Measurements from ENCODE around the gene PDRG1. TPM values are rescaled to one million over a fixed set of nuclear protein-coding genes. Genes with fewer than 3 reads are reported as not detected.
"Not testable (repeated sequence)": the region's sequence is repeated elsewhere in the genome, so short reads cannot be mapped to it uniquely, and the experiment has no call there.

PDRG1 gene
- total and polyA plus RNA-seq, 7 experiments from 2014 or later, result 7.5 to 25.0 (median 13.6) TPM

DNA sequence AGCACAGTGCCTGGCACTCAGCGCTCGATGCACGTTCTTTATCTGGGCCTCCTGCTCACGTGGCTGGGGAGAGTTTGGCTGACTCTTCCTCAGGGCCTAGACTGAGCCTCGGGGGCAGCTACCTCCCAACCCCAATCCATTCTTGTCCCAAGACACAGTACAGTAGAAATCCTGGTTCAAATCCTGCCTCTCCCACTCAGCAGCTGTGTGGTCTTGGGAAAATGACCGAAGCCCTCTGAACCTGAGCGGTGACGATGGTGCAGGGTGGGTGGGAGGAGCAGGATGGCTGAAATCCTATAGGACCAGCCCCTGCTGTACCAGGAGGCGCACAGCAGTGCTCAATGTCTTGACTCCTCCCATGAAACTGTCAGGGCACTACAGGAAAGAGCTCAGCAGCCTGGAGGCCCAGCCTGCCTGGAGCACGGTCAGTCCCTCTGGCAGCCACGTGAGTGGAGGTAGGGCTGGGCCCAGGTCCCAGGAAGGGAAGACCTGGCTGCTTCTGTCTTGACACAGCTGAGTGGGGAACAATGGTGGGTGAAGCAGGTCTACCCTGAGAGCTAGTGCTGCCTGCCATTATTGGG lies 31.5 kb downstream of the PDRG1 start:
- intact Hi-C loops (cut with micrococcal nuclease), result no loop called here
- no peaks in the 10 kb centered on the region for H3K9me3 ChIP-seq (ENCODE audit: control insufficient read depth in 2 of 3, low read length in 3 of 3)
- Mint-ChIP-seq H3K36me3 (no peaks in the 10 kb centered on the region), H3K4me1 (no peaks in the 10 kb centered on the region), H3K9me3 (peaks cover 0 to 3% (median 0%) of the 10 kb centered on the region in 11 donors), H3K4me3 (no peak overlapping the region), H3K27ac (no peak overlapping the region), H3K27me3 (peaks cover 13 to 40% (median 25%) of the 10 kb centered on the region in 5 donors)
- POLR2A ChIA-PET, result no interaction called here
- no peak for DNase-seq
- no peak overlapping the region for H3K4me3 ChIP-seq (ENCODE audit: low read length)
- no peaks in the 10 kb centered on the region for H3K36me3 ChIP-seq (ENCODE audit: control insufficient read depth in 2 of 3, insufficient read depth in 3 of 3, low read length in 3 of 3)
- no peaks in the 10 kb centered on the region for H3K4me1 ChIP-seq (ENCODE audit: control insufficient read depth in 2 of 2, insufficient read depth in 2 of 2, low read length in 2 of 2)
- ATAC-seq, result no peak
- no peaks in the 10 kb centered on the region for H3K27me3 ChIP-seq (ENCODE audit: control insufficient read depth in 2 of 2, insufficient read depth in 2 of 2, low read length in 2 of 2)
- CTCF ChIA-PET, result interaction anchor here (0.9 kb wide), 1 partner anchor 11 kb away, joined by 4 read pairs; no protein-coding TSS in a partner anchor
- no peak overlapping the region for H3K27ac ChIP-seq (ENCODE audit: low read depth, low read length)

DNA sequence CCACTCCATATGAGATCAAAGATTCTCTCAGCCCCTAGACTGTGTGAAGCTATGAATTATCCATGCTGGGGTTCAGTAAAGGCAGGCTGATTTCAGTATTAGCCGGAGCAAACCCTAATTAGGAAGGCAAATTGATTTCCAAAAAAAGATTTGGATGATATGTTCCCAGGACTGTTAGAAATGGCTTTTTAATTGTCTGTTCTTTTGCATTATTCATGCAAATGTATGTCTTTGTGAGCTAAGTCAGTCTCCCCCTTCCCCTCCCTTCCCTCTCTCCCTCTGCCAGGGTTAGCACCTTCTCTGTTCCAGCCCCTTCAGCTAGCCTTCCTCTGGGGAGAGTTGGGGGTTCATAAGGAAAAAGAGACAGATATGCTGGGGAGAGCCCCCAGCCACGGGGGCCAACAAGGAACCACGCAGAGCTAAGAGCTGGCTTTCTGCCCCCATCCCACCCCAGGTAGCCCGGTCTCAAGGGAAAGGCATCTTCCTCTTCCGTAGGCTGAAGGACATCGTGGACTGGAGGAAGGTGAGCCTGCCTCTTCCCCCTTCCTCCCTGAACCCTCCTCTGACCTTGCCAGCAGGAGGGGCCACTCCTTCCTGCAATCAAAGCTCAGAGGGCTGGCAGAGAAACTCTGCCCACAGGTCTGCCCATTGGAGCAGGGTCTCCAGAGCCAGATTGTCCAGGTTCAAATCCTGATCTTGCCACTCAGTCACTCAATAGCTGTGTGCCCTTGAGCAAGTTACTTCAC lies 32.3 kb downstream of the PDRG1 start:
- H3K4me1 ChIP-seq (ENCODE audit: control insufficient read depth in 2 of 2, insufficient read depth in 2 of 2, low read length in 2 of 2), result no peaks in the 10 kb centered on the region
- H3K27me3 ChIP-seq (ENCODE audit: control insufficient read depth in 2 of 2, insufficient read depth in 2 of 2, low read length in 2 of 2), result no peaks in the 10 kb centered on the region
- ChIA-PET POLR2A (no interaction called here), CTCF (interaction anchor here (0.9 kb wide), 1 partner anchor 11 kb away, joined by 4 read pairs; no protein-coding TSS in a partner anchor)
- intact Hi-C loops (cut with micrococcal nuclease), result no loop called here
- H3K36me3 ChIP-seq (ENCODE audit: control insufficient read depth in 2 of 3, insufficient read depth in 3 of 3, low read length in 3 of 3), result no peaks in the 10 kb centered on the region
- no peak overlapping the region for H3K27ac ChIP-seq (ENCODE audit: low read depth, low read length)
- peaks cover 0 to 3% (median 0%) of the 10 kb centered on the region in 11 donors for H3K9me3 Mint-ChIP-seq
- H3K36me3 Mint-ChIP-seq, result no peaks in the 10 kb centered on the region
- ATAC-seq (no peak), DNase-seq (no peak)
- no peaks in the 10 kb centered on the region for H3K9me3 ChIP-seq (ENCODE audit: control insufficient read depth in 2 of 3, low read length in 3 of 3)
- no peak overlapping the region for H3K27ac Mint-ChIP-seq
- no peak overlapping the region for H3K4me3 ChIP-seq (ENCODE audit: low read length)
- H3K27me3 Mint-ChIP-seq, result peaks cover 13 to 32% (median 23%) of the 10 kb centered on the region in 5 donors
- no peak overlapping the region for H3K4me3 Mint-ChIP-seq
- H3K4me1 Mint-ChIP-seq, result no peaks in the 10 kb centered on the region

DNA sequence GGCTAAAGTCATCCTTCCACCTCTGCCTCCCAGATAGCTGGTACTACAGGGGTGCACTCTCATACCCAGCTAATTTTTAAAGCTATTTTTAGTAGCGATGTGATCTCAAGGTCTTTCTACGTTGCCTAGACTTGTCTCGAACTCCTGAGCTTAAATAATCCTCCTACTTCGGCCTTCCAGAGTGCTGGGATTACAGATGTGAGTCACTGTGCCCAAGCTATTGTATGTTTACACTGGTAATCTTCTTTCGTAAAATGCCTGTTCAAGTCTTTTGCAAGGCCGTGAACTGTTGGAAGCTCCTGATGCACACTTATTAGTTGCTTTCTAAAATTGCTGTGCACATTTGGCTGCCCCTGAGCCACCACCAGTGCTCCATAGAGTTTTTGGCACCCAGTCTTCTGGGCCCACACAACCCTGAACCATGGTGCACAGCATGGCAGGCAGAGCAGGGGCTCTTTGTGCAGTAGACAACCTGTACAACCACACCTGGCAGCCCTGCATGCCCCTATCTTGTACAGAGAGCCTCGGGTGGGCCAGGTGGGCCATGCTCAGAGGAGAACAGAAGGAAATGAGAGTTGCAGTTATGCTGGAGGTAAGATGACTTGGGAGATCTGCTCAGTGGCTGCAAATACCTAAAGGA lies 33.3 kb downstream of the PDRG1 start:
- peaks cover 11 to 22% (median 13%) of the 10 kb centered on the region in 5 donors for H3K27me3 Mint-ChIP-seq
- CTCF ChIA-PET, result interaction anchor here (0.6 kb wide), 1 partner anchor 15 kb away, joined by 3 read pairs; no protein-coding TSS in a partner anchor

DNA sequence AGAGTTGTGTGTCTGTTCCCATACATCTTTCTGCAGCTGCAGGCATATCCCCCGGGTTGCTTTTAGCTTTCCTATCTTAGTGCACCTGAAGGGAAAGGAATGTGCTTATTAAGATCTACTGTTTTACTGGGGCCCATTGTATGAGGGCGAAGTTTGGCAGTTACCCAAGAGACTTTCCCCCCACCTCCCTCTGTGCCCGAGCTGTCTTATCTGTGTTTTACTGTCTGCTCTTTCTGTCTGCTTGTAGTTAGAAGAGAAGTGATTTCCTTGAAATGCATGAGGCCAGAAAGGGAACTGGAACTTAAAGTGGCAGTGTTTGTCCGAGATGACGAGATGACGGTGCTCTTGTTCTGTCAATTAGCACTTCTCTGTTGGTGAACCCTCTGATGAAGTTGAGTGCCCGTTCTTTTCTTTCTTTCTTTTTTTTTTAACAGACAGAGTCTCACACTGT lies 33.9 kb downstream of the PDRG1 start:
- H3K9me3 Mint-ChIP-seq; H3K4me3 Mint-ChIP-seq; H3K27me3 ChIP-seq (ENCODE audit: control insufficient read depth in 2 of 2, insufficient read depth in 2 of 2, low read length in 2 of 2); H3K4me1 ChIP-seq (ENCODE audit: control insufficient read depth in 2 of 2, insufficient read depth in 2 of 2, low read length in 2 of 2); ATAC-seq; H3K36me3 ChIP-seq (ENCODE audit: control insufficient read depth in 2 of 3, insufficient read depth in 3 of 3, low read length in 3 of 3); H3K4me1 Mint-ChIP-seq; intact Hi-C loops (cut with micrococcal nuclease); POLR2A ChIA-PET; H3K9me3 ChIP-seq (ENCODE audit: control insufficient read depth in 2 of 3, low read length in 3 of 3); H3K36me3 Mint-ChIP-seq; H3K27ac Mint-ChIP-seq; H3K4me3 ChIP-seq (ENCODE audit: low read length); H3K27ac ChIP-seq (ENCODE audit: low read depth, low read length); DNase-seq: not testable (repeated sequence)
- CTCF ChIA-PET, result interaction anchor here (0.6 to 0.7 kb wide), 2 partner anchors 9 to 14 kb away, joined by 3 to 4 read pairs; no protein-coding TSS in a partner anchor
- peaks cover 7 to 20% (median 11%) of the 10 kb centered on the region in 5 donors for H3K27me3 Mint-ChIP-seq

More for the DNA sequence above, 33.3 kb downstream of the PDRG1 start:
- H3K36me3 ChIP-seq (ENCODE audit: control insufficient read depth in 2 of 3, insufficient read depth in 3 of 3, low read length in 3 of 3), result no peaks in the 10 kb centered on the region
- no peaks in the 10 kb centered on the region for H3K4me1 ChIP-seq (ENCODE audit: control insufficient read depth in 2 of 2, insufficient read depth in 2 of 2, low read length in 2 of 2)
- H3K27ac ChIP-seq (ENCODE audit: low read depth, low read length), result no peak overlapping the region
- H3K4me3 ChIP-seq (ENCODE audit: low read length), result no peak overlapping the region
- intact Hi-C loops (cut with micrococcal nuclease), result no loop called here
- no peaks in the 10 kb centered on the region for H3K27me3 ChIP-seq (ENCODE audit: control insufficient read depth in 2 of 2, insufficient read depth in 2 of 2, low read length in 2 of 2)
- Mint-ChIP-seq H3K9me3 (peaks cover 0 to 2% (median 0%) of the 10 kb centered on the region in 11 donors), H3K36me3 (no peaks in the 10 kb centered on the region), H3K4me3 (no peak overlapping the region), H3K4me1 (no peaks in the 10 kb centered on the region), H3K27ac (no peak overlapping the region)
- POLR2A ChIA-PET, result no interaction called here
- no peaks in the 10 kb centered on the region for H3K9me3 ChIP-seq (ENCODE audit: control insufficient read depth in 2 of 3, low read length in 3 of 3)
- no peak for ATAC-seq
- no peak for DNase-seq

DNA sequence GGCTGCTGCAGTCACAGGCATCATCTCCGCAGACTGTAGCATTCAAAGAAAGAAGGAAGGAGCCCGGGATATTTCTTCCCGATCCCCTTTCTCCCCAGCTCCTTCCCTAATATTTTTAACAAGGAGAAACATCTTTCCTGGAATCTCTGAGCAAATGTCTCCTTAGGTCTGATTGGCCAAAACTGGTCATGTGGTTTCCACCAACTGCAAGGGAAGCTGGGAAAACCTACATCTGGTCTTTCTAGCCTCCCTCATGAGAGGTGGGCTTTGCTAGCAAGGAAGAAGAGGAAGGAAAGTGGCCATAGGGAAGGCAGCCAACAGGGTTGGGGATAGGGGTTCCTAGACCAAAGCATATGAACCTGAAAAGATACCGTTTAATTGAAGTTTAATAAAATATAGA lies 35.1 kb downstream of the PDRG1 start:
- H3K27me3 Mint-ChIP-seq, result peaks cover 5 to 16% (median 11%) of the 10 kb centered on the region in 5 donors
- H3K27ac Mint-ChIP-seq, result no peak overlapping the region
- ChIA-PET POLR2A (no interaction called here), CTCF (no interaction called here)
- no peak for DNase-seq
- H3K36me3 ChIP-seq (ENCODE audit: control insufficient read depth in 2 of 3, insufficient read depth in 3 of 3, low read length in 3 of 3), result no peaks in the 10 kb centered on the region
- H3K27ac ChIP-seq (ENCODE audit: low read depth, low read length), result no peak overlapping the region
- peaks cover 0 to 1% (median 0%) of the 10 kb centered on the region in 11 donors for H3K9me3 Mint-ChIP-seq
- intact Hi-C loops (cut with micrococcal nuclease), result no loop called here
- H3K4me1 ChIP-seq (ENCODE audit: control insufficient read depth in 2 of 2, insufficient read depth in 2 of 2, low read length in 2 of 2), result no peaks in the 10 kb centered on the region
- no peaks in the 10 kb centered on the region for H3K9me3 ChIP-seq (ENCODE audit: control insufficient read depth in 2 of 3, low read length in 3 of 3)
- no peaks in the 10 kb centered on the region for H3K36me3 Mint-ChIP-seq
- no peaks in the 10 kb centered on the region for H3K27me3 ChIP-seq (ENCODE audit: control insufficient read depth in 2 of 2, insufficient read depth in 2 of 2, low read length in 2 of 2)
- ATAC-seq, result no peak
- H3K4me3 Mint-ChIP-seq, result no peak overlapping the region
- H3K4me1 Mint-ChIP-seq, result no peaks in the 10 kb centered on the region
- H3K4me3 ChIP-seq (ENCODE audit: low read length), result no peak overlapping the region

DNA sequence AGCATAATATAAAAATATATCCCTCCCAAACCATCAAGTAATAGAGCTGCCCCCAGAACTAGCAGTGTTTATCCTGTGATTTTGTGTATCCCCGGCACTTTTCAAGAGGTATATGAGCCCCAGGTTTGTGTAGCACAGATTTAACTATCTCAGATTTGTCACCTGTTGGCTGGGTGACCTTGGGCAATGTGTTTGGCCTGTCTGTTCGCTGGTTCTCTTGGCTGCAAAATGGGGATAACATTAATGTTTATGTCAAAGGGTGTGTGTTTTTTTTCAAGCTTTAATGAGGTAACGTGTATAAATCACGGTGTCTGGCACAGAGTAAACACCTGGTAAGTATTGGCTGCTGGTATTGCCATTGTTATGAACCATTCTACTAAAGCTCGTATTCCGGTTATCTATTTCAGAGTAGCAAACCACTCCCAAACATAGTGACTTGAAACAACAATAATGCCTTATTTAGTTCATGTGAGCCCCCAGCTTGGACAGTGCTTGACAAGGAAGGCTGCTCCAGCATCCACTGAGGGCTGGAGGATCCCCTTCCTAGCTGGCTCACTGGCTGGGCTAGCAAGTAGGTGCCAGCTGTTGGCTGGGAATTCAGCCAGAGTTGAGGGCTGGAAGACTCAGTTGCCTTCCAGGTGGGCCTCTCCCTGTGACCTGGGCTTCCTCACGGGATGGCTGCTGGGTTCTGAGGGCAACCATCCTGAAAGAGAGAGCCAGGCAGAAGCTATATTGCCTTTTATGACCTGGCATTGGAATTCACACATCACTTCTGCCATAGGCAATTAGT lies 36.2 kb downstream of the PDRG1 start:
- Histone ChIP-seq H3K27ac (ENCODE audit: low read depth, low read length) (no peak overlapping the region), H3K9me3 (ENCODE audit: control insufficient read depth in 2 of 3, low read length in 3 of 3) (no peaks in the 10 kb centered on the region), H3K4me1 (ENCODE audit: control insufficient read depth in 2 of 2, insufficient read depth in 2 of 2, low read length in 2 of 2) (no peaks in the 10 kb centered on the region), H3K4me3 (ENCODE audit: low read length) (no peak overlapping the region), H3K27me3 (ENCODE audit: control insufficient read depth in 2 of 2, insufficient read depth in 2 of 2, low read length in 2 of 2) (no peaks in the 10 kb centered on the region), H3K36me3 (ENCODE audit: control insufficient read depth in 2 of 3, insufficient read depth in 3 of 3, low read length in 3 of 3) (no peaks in the 10 kb centered on the region)
- ChIA-PET CTCF (interaction anchor here (0.6 kb wide), 1 partner anchor 306 kb away, joined by 3 read pairs; no protein-coding TSS in a partner anchor), POLR2A (no interaction called here)
- H3K27ac Mint-ChIP-seq, result no peak overlapping the region
- H3K9me3 Mint-ChIP-seq, result peaks cover 0 to under 1% (median 0%) of the 10 kb centered on the region in 11 donors
- ATAC-seq (no peak), DNase-seq (no peak)
- intact Hi-C loops (cut with micrococcal nuclease), result no loop called here
- no peaks in the 10 kb centered on the region for H3K4me1 Mint-ChIP-seq
- no peaks in the 10 kb centered on the region for H3K36me3 Mint-ChIP-seq
- H3K27me3 Mint-ChIP-seq, result peaks cover 5 to 13% (median 8%) of the 10 kb centered on the region in 5 donors
- H3K4me3 Mint-ChIP-seq, result no peak overlapping the region
